ENCODE measurements around the gene RTKN.

The RTKN gene

GRCh38 chr2:74401891-74402290 lies 39.8 kb downstream of the RTKN start:
- no peak for TF ChIP-seq REST (IDR thresholded peaks at IDR 0.05; ENCODE audit: insufficient read depth in 1 of 2, low read depth in 2 of 2, low read length in 2 of 2)
- no peak for TF ChIP-seq FOXP2 (optimal IDR thresholded peaks at IDR 0.05; ENCODE audit: borderline replicate concordance, extremely low read depth, extremely low read length, insufficient read depth)
- TF ChIP-seq TAF1 (IDR thresholded peaks at IDR 0.05; ENCODE audit: borderline replicate concordance, insufficient read depth, low read length), result no peak
- TF ChIP-seq SIN3A (IDR thresholded peaks at IDR 0.05; ENCODE audit: borderline replicate concordance, insufficient read depth, low read length), result no peak
- no peak for TF ChIP-seq POLR2AphosphoS5 (IDR thresholded peaks at IDR 0.05; ENCODE audit: low read depth, low read length)

GRCh38 chr2:74399785-74400184 lies 42.0 kb downstream of the RTKN start:
- TF ChIP-seq FOXP2 (optimal IDR thresholded peaks at IDR 0.05; ENCODE audit: borderline replicate concordance, extremely low read depth, extremely low read length, insufficient read depth) (no peak), SIN3A (IDR thresholded peaks at IDR 0.05; ENCODE audit: borderline replicate concordance, insufficient read depth, low read length) (no peak), REST (IDR thresholded peaks at IDR 0.05; ENCODE audit: insufficient read depth in 1 of 2, low read depth in 2 of 2, low read length in 2 of 2) (no peak), TAF1 (IDR thresholded peaks at IDR 0.05; ENCODE audit: borderline replicate concordance, insufficient read depth, low read length) (no peak), POLR2AphosphoS5 (IDR thresholded peaks at IDR 0.05; ENCODE audit: low read depth, low read length) (no peak)

- TF ChIP-seq TAF1 (IDR thresholded peaks at IDR 0.05; ENCODE audit: borderline replicate concordance, insufficient read depth, low read length), result no peak
- no peak for TF ChIP-seq POLR2AphosphoS5 (IDR thresholded peaks at IDR 0.05; ENCODE audit: low read depth, low read length)
- TF ChIP-seq SIN3A (IDR thresholded peaks at IDR 0.05; ENCODE audit: borderline replicate concordance, insufficient read depth, low read length), result no peak
- no peak for TF ChIP-seq FOXP2 (optimal IDR thresholded peaks at IDR 0.05; ENCODE audit: borderline replicate concordance, extremely low read depth, extremely low read length, insufficient read depth)
- TF ChIP-seq REST (IDR thresholded peaks at IDR 0.05; ENCODE audit: insufficient read depth in 1 of 2, low read depth in 2 of 2, low read length in 2 of 2), result no peak
These were observed 45.6 kb downstream of the RTKN start for GRCh38 chr2:74396149-74396548.

- no peak for TF ChIP-seq SIN3A (IDR thresholded peaks at IDR 0.05; ENCODE audit: borderline replicate concordance, insufficient read depth, low read length)
- no peak for TF ChIP-seq POLR2AphosphoS5 (IDR thresholded peaks at IDR 0.05; ENCODE audit: low read depth, low read length)
- TF ChIP-seq FOXP2 (optimal IDR thresholded peaks at IDR 0.05; ENCODE audit: borderline replicate concordance, extremely low read depth, extremely low read length, insufficient read depth), result no peak
- no peak for TF ChIP-seq REST (IDR thresholded peaks at IDR 0.05; ENCODE audit: insufficient read depth in 1 of 2, low read depth in 2 of 2, low read length in 2 of 2)
- TF ChIP-seq TAF1 (IDR thresholded peaks at IDR 0.05; ENCODE audit: borderline replicate concordance, insufficient read depth, low read length), result no peak
These were observed 48.2 kb downstream of the RTKN start for GRCh38 chr2:74393525-74393924.

- TF ChIP-seq SIN3A (IDR thresholded peaks at IDR 0.05; ENCODE audit: borderline replicate concordance, insufficient read depth, low read length) (no peak), TAF1 (IDR thresholded peaks at IDR 0.05; ENCODE audit: borderline replicate concordance, insufficient read depth, low read length) (no peak), FOXP2 (optimal IDR thresholded peaks at IDR 0.05; ENCODE audit: borderline replicate concordance, extremely low read depth, extremely low read length, insufficient read depth) (no peak), REST (IDR thresholded peaks at IDR 0.05; ENCODE audit: insufficient read depth in 1 of 2, low read depth in 2 of 2, low read length in 2 of 2) (no peak)
These were observed 49.3 kb downstream of the RTKN start for GRCh38 chr2:74392449-74392743.

Measured in PFSK-1 (cell line).